Amniotic stem cell (primary cell): ENCODE results near the gene ZRANB3.

Source experiments
- DNase-seq: peaks from one replicate; lab custom pipeline; 2025; lab: John Stamatoyannopoulos, UW

Gene ZRANB3

DNA sequence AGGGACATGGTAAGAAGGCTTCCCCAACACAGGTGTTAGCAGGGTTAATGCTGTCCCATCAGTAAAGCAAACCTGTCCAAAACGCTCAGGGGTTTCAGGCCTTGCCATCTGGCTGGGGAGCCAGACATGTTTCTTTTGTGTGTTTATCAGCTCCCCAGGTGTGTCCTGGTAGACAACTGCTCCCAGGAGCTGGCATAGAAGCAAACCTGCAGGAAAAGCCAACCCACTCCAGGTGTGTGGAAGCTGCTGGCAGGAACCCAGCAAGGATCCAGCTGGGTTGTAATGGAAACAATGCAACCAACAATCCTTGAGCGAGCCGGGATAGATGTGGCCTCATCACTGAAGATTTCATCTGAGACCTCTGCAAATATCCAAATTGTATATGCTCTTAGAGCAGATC lies 355.8 kb downstream of the ZRANB3 start:
- no peak for DNase-seq

DNA sequence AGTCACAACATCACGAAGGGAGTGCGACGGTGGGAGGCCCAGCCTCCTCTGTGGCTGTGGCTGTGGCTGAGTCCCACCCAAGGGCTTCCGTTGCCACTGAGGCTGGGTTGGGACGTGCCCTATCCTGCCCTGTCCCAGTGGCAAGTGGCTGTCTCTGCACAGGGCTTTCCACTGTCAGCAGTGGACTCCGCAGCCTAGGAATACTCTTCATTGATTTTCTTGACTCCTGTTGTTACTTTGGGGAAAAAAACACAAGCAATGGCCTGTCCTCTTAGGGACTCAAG lies 356.3 kb downstream of the ZRANB3 start:
- no peak for DNase-seq

DNA sequence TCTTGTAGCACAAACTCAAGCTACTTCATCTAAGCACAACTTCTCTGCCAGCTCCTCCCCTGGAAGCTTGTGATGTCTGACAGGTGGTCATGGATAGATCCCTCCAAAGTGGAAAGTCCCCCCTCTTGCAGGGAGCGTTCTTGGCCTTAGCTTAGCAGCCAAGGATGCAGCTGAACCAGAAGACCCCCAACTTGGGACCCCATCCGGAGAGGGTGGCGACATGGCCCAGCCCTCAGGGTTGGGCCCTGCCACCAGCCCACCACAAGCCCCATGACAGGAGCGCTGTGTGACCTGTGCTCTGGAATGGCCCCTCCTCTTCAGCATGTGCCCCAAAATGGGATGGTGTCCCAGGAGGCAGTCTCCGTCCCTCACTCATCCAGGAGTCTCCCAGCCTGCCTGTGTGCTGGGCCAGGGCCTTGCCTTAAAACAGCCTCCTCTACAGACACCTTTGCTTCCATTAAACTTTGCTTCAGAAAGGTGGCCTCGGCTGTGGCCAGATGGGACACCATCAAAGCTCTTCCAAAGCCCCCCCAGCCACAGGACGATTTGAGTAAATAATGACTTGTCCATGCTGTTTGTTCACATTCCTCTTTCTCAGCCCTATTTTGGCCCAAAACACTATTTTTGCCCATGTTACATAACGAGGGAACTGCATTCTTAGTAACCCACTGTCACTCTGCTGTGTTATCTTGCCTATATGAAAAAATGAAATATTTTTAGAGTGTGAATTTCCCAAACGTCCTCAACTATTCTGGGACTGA lies 356.8 kb downstream of the ZRANB3 start:
- DNase-seq, result no peak

DNA sequence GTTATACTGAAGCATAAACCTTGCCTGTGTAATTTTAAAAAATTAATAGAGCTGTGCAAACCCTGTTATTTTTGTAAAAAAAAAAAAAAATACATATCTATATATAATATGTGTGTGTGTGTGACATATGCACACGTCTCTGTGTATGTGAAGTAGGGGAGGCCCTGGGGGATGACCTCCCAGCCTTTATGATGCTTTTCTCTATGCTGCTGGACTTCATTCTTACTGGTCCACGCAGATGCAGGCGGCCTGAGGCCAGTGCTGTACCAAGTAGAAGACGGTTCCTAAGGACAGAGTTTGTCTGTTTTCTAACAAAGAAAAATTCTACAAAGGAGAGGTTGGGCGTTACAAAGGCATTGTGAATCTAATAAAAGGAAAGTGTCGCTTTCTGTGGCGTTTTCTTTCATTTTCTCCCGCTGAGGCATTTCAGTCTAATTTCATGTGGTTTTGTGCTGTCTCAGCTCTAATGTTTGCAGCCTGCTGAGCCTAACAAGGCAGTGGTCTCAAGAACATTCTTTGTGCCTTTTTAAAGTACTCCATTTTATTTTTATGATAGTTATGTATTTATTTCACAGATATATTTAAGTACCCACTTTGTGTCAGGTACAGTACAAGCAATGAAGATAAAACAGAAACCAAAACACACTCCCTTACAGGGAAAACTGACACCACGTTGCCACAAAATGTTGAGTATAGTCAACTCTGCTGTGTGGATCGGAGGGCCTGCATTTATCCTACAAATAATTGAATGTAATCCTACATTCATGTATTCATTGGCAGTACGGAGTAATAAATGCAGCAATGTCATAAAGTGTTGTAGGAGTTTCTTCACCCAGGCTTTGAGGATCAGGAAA lies 360.9 kb downstream of the ZRANB3 start:
- DNase-seq, result no peak

DNA sequence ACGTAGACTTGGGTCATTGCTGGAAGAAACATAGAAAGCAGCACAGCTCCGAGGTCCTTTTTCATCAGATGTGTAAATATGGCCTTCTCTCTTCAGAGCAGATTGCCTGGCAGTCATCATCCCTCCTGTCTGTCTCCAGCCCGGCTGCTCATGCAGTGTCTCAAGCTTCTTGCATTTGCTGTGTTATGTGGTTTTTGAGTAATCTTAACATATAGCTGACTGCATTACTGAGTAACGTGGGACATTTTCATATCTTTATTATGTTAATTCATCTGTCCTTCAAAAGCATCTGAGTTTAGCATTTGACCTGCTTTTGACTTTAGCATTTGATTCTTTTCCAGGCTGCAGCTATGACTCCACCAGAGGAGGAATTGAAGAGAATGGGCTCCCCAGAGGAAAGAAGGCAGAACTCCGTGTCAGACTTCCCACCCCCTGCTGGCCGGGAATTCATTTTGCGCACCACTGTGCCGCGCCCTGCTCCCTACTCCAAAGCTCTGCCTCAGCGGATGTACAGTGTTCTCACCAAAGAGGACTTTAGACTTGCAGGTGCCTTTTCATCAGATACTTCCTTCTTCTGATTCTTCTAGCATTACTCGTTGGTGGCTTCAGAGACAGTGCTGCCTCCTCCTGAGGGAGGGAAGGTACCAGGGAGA lies 362.7 kb downstream of the ZRANB3 start:
- DNase-seq, result no peak

DNA sequence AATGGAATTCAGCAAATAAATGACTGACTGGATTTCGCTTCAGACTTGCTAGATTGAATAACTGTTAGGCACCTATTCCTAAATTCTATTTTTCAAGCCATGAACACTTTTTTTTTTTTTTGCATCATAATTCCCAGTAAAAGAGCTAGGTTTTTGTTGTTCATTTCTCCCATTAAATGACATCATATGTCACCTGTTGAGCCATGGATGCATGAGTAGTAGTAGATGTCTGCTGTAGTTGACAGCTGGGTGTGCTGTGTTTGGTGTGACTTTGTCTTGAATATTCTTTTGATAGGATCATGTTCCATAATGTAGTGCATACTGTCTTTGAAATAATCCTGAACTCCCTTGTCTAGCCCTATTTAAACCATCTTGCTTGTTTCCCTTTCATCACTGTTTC lies 363.7 kb downstream of the ZRANB3 start:
- DNase-seq, result no peak

DNA sequence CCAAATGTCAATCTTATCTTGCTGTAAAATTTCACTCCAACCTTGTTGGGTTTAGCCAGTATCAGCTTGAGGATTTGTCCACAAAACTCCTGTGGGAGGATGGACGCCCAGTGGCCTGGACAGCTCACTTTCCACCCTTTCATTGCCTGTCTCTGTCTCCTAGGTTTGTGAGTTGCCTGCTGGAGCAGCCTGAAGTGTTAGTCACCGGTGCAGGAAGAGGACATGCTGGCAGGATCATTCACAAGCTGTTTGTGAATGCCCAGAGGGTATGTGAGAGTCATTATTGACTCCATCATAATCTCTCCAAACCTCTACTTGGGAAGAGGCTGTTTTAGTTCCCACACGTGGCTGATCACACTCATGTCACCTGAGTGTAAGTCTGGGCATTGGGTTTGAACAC lies 366.6 kb downstream of the ZRANB3 start:
- peak; percentile 79 for DNase-seq

DNA sequence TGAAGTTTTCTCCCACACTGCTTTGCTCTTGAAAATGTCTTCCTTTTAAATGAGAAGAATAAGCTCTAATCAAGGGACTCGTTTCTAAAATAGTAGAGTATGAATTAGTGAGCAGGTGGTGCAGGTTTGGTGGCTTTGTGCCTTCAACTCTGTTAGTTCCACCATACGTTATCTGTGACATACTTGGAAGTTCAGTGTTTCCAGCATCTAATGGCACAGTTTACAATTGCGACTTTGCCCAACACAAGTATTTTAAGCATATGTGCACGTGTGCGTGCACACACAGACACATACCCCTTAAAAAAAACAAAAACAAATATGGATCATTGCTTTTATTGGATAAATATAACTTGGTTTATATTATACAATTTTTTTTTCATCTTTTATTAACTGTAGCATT lies 367.1 kb downstream of the ZRANB3 start:
- no peak for DNase-seq

DNA sequence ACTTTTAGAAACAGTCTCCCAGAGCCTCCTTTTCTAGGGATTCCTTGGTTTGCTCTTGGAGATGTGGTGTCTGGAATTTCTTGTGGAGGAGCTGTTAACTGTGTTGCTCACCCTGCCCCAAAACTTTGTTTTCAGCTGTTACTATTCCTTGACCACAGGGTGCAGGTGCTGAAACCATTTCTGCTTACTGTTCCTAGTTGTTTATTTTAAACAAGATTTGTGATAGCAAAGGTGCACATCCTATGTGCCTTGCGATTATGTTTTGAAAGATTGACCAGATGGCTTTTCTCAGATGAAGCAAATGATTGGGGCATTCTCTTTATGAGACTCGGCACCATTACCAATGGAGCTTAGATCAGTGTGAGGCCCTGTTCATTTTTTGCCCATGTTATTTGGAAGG lies 367.7 kb downstream of the ZRANB3 start:
- no peak for DNase-seq

DNA sequence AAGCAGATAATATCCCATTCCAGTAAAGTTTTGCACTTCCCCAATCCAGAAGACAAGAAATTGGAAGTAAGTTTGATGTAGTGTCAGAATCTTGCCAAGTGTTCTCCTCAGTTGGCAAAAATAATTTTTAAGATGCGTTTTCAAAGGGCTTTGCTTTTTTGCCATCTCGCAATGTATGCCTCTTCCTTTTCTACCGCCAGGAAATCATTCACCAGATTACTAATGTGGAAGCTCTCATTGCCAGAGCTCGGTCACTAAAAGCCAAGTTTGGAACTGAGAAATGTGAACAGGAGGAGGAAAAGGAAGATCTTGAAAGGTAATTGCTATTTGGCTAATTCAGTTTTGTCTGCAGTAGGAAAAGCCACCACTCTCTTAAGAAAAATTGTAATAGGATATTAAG lies 368.2 kb downstream of the ZRANB3 start:
- DNase-seq, result no peak

DNA sequence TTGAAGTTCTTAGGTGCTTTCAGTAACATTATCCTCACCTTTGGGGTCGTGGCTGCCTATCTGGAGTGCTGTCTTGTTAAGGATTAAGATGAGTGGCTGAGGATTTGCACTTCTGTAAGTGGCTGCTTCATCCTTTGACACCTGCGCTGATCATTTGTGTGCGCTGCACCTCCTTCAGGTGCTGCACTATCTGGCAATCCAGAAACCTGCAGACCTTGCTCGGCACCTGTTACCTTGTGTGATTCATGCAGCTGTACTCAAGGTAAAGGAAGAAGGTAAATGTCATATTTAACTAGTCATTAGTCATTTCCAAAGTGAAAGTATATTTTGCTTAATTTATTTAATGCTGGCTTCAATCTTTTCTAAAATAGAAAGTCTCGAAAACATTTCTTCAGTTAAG lies 368.6 kb downstream of the ZRANB3 start:
- no peak for DNase-seq

DNA sequence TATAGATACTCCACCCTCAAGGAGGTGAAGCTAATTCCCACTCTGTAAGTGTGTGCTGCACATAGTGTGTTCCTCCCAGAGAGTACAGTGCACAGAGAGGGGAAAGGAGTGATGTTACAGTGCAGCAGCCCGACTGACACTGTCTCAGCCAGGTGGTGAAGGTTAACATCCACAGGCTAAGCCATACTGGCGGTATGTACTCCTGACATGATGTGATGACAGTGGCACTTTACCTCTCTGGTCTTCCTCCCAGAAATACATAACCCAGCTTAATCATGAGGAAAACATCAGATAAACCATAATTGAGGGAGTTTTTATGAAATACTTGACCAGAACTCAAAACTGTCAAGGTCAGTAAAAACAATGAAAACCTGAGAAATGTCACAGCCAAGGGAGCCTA lies 371.8 kb downstream of the ZRANB3 start:
- no peak for DNase-seq

DNA sequence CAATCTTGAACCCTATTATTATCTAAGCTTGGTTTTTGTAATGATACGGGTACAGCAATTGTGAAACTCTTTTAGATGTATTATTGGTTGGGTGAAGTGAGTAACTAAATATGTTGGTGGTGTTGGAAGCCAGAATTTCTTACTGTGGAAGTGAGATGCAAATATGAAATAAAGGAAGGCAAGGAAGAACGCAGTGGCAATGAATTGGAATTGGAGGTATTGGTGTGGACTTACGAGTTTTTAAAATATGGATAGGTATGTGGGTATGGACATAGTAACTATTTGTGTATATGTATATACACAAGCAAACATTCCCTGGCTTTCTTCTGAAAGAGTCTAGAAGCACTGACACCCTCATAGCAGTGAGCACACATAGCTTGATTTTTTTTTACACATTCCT lies 373.2 kb downstream of the ZRANB3 start:
- no peak for DNase-seq

DNA sequence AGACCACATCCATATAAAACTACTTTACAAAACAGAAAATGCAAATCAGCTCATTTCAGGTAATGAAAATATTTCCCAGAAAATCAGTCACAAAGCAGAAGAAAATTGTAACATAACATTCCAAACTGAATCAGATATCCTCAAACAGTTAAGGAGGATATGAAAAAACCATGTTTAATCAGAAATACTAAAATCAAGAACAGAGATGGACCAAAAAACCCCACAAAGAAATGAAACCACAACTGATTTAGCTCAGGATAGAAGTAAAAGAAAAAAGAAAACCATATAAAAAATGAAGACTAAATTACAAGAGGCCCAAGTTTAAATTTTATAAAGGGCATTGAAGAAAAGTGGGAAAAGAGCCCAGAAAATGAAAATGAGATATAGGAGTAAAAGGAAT lies 376.1 kb downstream of the ZRANB3 start:
- no peak for DNase-seq

DNA sequence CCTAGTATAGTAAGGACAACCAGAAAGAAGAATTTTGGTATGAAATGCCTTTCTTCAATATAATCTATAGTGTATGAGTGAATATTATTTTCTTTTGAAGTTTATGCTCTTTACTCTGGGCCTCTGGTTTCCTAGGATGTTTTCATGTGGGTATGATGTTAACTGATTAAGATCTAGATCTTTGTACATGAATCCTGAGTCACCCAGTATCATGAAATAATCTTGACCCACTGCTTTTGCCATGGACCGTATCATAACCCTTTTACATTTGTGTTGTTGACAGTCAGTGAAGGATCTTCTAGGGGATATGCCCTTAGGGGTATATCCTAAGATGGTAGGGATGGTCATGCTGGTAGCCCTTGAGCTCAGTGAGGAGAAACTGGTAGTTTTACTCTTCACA lies 378.7 kb downstream of the ZRANB3 start:
- no peak for DNase-seq

DNA sequence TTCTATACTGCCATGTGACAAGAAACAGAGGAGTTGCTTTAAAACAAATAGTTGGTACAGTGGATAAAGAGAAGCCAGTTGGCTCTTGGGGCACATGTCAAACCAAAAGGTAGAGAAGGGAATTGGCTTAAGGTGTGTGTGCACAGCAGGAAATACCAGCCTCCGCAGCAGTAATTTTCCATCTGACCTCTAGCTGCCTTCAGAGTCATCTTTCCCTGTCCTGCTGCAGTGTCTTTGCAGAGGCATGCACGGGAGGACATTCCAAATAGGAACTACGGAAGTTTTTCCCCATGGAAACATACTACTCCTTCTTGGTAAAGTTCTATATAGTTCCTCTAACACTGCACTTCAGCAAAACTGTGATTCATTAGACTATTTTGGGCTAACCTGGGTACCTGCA lies 379.4 kb downstream of the ZRANB3 start:
- no peak for DNase-seq

DNA sequence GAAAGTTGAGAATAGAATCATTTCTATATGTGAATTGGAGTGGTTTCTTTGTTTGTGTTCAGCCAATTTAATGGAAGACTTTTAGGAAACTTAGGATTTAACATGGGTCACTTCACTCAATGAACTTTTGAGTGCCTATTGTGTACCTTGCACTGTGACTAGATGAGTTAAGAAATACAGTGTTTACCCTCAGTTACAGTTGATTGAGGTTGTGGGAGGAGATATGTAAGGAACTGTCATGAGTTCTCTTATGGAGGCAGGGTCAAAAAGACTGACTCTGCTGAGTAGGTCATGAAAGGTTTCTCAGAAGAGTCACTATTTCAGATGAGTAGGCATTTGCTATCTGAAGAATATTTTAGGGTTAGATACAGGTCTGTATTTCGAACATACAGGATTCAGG lies 380.3 kb downstream of the ZRANB3 start:
- DNase-seq, result no peak

DNA sequence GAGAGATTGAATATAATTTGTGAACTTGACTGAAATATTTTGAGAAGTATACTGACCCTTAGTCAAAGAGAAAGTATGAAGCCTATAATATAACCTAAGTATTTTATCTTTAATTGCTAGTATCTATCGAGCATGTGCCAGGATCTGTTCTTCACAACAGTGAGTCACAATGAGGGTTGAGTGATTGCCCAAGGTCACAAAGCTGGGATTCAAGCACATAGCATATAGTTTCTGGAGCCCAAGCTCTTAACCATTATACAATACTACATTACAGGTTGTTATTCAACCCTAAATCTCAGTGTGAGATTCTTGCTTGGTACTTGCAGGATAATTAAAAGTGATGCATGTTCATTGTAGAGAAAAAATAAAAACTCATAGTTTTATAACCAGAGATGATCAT lies 381.8 kb downstream of the ZRANB3 start:
- DNase-seq, result no peak

DNA sequence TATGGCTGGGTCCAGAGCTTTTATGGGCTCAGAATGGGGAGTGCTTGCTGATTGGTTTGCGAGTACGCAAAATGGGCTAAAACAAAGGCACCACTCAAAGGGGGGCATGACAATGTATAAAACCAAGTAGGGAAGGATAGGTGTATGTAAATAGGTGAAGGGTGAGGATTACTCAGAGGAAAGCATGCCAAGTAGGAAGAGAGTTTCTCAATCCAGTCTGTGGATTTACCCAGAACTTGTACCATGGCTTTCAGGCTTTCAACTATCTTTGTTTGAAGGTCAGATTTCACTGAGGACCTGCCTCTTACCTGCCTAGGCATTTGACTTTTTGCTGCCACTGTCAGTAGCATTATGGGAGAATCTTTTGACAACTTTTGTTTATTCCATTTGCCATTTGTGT lies 386.7 kb downstream of the ZRANB3 start:
- DNase-seq, result no peak

DNA sequence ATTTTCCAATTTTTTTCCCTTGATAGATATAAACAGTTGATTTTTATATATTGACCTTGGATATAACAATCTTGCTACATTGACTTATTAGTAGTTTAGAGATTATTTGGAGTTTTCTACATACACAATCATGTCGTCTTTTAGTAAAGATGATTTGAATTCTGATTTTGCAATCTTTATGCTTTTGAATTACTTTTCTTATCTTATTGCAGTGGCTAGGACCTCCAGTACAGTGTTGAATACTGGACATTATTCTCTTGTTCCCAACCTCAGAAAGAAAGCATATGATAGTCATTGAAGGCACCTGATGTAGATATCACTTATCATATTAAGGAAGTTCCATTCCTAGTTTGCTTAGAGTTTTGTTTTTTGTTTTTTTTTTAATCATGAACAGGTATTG lies 388.7 kb downstream of the ZRANB3 start:
- no peak for DNase-seq

DNA sequence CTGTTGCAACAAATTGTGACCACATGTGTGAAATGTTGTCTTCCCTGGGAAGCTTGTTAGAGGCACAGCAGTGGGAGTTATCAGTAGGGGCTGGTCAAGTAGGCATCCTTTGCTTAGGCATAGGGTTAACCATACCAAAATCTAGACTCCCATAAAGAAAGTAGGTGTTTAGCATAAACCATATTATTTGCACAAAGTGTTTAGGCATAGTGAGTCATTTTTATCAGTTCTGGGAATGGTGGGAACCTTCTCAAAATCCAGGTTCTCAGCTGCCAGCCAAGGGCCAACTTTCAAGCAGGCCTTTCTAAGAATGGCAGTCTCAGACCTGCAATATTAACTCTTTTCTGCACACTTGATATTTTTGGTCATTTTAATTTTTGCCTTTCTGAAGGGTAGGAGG lies 390.4 kb downstream of the ZRANB3 start:
- no peak for DNase-seq

DNA sequence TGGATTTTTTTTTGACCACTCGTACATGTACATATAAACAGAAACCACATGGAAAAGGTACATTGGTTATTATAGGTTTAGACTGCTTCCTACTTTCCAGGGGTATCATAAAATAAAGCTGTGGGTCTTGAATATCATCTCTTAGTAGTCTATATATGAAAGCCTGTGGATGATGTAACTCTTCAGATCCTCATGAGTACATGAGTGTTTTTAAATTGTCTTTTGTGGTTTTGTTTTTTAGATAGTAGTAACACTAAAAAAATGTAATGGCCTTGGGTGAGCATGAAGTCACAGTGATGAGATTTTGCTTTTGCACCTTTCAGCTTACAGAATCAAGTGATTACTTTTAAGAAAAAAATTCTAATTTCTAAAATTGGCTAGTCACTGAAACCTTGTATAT lies 398.7 kb downstream of the ZRANB3 start:
- DNase-seq, result no peak

DNA sequence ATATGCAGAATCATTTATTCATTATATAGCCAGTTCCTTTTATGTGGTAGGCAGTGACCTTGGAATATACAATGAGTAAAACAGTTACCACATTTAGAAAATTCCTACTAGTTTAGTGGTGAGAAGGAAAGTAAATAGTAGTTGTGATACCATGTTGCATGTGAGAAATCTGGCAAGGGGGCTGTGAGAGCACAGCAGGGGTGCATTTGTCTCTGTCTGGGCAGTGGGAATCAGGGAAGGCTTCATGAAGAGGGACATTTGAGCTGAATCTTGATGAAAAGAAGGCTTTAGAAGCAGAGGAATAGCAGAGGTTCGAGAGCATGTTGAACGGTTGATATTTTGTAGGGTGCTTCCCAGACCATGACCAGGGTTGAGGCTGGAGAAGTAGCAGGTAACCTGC lies 400.3 kb downstream of the ZRANB3 start:
- DNase-seq, result no peak
